ENCODE data around the gene ALKBH7. TPM values are rescaled to one million over a fixed set of nuclear protein-coding genes. Genes with fewer than 3 reads are reported as not detected.
A peak's percentile ranks its signal among the peaks of the same experiment; 100 is the strongest.

Gene ALKBH7
- total and polyA plus RNA-seq, 2 of the 13 experiments (the other 11 are each of a cell fraction or from before 2014, with no cell fraction given), result 29.6 to 45.9 TPM

DNA sequence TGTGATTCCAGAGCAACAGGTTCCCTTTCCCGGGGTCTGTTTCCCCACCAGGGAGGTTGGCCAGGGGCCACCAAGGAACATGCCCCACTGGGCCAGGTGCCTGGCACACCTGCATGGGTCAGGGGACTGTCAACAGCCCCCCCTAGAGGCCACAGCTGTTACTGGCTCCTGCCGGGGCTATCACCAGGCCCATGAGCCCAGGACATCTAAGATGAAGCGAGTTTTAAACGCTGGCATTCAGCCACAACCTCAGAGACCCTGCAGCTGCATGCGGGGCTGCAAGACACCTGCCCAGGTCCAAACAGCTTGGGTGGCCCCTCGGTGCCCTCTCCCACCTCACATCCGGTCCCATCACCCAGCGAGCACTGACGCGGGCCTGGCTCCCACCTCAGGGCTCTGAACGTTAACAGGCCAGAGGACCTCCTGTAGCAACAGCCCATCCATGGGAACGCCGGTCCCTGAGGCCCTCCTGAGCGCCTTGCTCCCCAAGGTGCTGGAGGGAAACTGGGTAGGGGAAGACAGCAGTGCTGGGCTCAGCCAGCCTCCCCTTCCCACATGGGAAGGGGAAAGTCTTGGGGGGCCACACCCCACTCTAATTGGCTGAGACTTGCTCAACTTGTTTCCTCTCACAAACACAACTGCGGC is 40.0 kb downstream of the ALKBH7 start (continued):
- no peak for TF ChIP-seq BORCS8-MEF2B (CRISPR knock-in tag; IDR thresholded peaks at IDR 0.05)
- no peak for TF ChIP-seq SOX5 (CRISPR knock-in tag; IDR thresholded peaks at IDR 0.05; ENCODE audit: borderline replicate concordance)
- peak; percentile 33; the same call in 1 of the 2 replicates for TF ChIP-seq SALL1 (CRISPR knock-in tag; IDR thresholded peaks at IDR 0.05)
- TF ChIP-seq, protein P1, sequence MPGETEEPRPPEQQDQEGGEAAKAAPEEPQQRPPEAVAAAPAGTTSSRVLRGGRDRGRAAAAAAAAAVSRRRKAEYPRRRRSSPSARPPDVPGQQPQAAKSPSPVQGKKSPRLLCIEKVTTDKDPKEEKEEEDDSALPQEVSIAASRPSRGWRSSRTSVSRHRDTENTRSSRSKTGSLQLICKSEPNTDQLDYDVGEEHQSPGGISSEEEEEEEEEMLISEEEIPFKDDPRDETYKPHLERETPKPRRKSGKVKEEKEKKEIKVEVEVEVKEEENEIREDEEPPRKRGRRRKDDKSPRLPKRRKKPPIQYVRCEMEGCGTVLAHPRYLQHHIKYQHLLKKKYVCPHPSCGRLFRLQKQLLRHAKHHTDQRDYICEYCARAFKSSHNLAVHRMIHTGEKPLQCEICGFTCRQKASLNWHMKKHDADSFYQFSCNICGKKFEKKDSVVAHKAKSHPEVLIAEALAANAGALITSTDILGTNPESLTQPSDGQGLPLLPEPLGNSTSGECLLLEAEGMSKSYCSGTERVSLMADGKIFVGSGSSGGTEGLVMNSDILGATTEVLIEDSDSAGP (CRISPR knock-in tag; IDR thresholded peaks at IDR 0.05; ENCODE audit: borderline replicate concordance), result 0 out of 2 replicates have a peak, but pooled peaks have one; percentile 26
- peak; percentile 67 for TF ChIP-seq XRCC5 (optimal IDR thresholded peaks at IDR 0.05; ENCODE audit: low read length)
- peak; percentile 27; the same call in 1 of the 2 replicates for TF ChIP-seq AKAP8 (CRISPR knock-in tag; IDR thresholded peaks at IDR 0.05)
- TF ChIP-seq KDM2A (CRISPR knock-in tag; IDR thresholded peaks at IDR 0.05; ENCODE audit: borderline replicate concordance, low read depth), result peak; percentile 84
- TF ChIP-seq RBM22 (optimal IDR thresholded peaks at IDR 0.05; ENCODE audit: low read length), result peak; percentile 95
- no peak for TF ChIP-seq ZNF644 (CRISPR knock-in tag; IDR thresholded peaks at IDR 0.05; ENCODE audit: low read depth)
- TF ChIP-seq, protein P2, sequence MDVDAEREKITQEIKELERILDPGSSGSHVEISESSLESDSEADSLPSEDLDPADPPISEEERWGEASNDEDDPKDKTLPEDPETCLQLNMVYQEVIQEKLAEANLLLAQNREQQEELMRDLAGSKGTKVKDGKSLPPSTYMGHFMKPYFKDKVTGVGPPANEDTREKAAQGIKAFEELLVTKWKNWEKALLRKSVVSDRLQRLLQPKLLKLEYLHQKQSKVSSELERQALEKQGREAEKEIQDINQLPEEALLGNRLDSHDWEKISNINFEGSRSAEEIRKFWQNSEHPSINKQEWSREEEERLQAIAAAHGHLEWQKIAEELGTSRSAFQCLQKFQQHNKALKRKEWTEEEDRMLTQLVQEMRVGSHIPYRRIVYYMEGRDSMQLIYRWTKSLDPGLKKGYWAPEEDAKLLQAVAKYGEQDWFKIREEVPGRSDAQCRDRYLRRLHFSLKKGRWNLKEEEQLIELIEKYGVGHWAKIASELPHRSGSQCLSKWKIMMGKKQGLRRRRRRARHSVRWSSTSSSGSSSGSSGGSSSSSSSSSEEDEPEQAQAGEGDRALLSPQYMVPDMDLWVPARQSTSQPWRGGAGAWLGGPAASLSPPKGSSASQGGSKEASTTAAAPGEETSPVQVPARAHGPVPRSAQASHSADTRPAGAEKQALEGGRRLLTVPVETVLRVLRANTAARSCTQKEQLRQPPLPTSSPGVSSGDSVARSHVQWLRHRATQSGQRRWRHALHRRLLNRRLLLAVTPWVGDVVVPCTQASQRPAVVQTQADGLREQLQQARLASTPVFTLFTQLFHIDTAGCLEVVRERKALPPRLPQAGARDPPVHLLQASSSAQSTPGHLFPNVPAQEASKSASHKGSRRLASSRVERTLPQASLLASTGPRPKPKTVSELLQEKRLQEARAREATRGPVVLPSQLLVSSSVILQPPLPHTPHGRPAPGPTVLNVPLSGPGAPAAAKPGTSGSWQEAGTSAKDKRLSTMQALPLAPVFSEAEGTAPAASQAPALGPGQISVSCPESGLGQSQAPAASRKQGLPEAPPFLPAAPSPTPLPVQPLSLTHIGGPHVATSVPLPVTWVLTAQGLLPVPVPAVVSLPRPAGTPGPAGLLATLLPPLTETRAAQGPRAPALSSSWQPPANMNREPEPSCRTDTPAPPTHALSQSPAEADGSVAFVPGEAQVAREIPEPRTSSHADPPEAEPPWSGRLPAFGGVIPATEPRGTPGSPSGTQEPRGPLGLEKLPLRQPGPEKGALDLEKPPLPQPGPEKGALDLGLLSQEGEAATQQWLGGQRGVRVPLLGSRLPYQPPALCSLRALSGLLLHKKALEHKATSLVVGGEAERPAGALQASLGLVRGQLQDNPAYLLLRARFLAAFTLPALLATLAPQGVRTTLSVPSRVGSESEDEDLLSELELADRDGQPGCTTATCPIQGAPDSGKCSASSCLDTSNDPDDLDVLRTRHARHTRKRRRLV (CRISPR knock-in tag; IDR thresholded peaks at IDR 0.05), result no peak
- TF ChIP-seq ZNF350 (CRISPR knock-in tag; IDR thresholded peaks at IDR 0.05; ENCODE audit: borderline replicate concordance, low read depth), result peak; percentile 23; the same call in 1 of the 2 replicates
- TF ChIP-seq PCBP1 (IDR thresholded peaks at IDR 0.05; ENCODE audit: borderline replicate concordance, low read depth, low read length), result 0 out of 2 replicates have a peak, but pooled peaks have one; percentile 27
- TF ChIP-seq NFYC (CRISPR knock-in tag; IDR thresholded peaks at IDR 0.05), result peak; percentile 10; the same call in 1 of the 2 replicates
- TF ChIP-seq, protein P3, sequence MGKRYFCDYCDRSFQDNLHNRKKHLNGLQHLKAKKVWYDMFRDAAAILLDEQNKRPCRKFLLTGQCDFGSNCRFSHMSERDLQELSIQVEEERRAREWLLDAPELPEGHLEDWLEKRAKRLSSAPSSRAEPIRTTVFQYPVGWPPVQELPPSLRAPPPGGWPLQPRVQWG (CRISPR knock-in tag; IDR thresholded peaks at IDR 0.05; ENCODE audit: borderline replicate concordance, low read depth), result no peak
- TF ChIP-seq, protein P4, sequence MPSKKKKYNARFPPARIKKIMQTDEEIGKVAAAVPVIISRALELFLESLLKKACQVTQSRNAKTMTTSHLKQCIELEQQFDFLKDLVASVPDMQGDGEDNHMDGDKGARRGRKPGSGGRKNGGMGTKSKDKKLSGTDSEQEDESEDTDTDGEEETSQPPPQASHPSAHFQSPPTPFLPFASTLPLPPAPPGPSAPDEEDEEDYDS (CRISPR knock-in tag; IDR thresholded peaks at IDR 0.05), result 0 out of 2 replicates have a peak, but pooled peaks have one; percentile 11
- peak; percentile 19 for TF ChIP-seq MED8 (CRISPR knock-in tag; IDR thresholded peaks at IDR 0.05; ENCODE audit: insufficient replicate concordance)
- TF ChIP-seq ARID2 (CRISPR knock-in tag; IDR thresholded peaks at IDR 0.05; ENCODE audit: borderline replicate concordance), result no peak
- TF ChIP-seq ZIK1 (CRISPR knock-in tag; IDR thresholded peaks at IDR 0.05; ENCODE audit: borderline replicate concordance, low read depth), result no peak
- peak; percentile 32; the same call in 1 of the 2 replicates for TF ChIP-seq MYC (CRISPR knock-in tag; IDR thresholded peaks at IDR 0.05; ENCODE audit: borderline replicate concordance)
- peak; percentile 76 for TF ChIP-seq RAD21 (CRISPR knock-in tag; IDR thresholded peaks at IDR 0.05)
